Globus pallidus (tissue), 1 donor: ENCODE data around the gene MAP3K6.
"Not testable (repeated sequence)": the region's sequence is repeated elsewhere in the genome, so short reads cannot be mapped to it uniquely, and the experiment has no call there.

Experiments used
- DNase-seq: peaks from one replicate; pipeline ENCODE4 v3.0.0-alpha.2; 2015; ENCODE audit warnings: low spot score

Gene MAP3K6

GRCh38 chr1:27395441-27396195, 28.9 kb upstream of the MAP3K6 start:
- peak; percentile 54 for DNase-seq

GRCh38 chr1:27394925-27395324, 28.2 kb upstream of the MAP3K6 start:
- DNase-seq, result no peak

GRCh38 chr1:27394282-27394658, 27.5 kb upstream of the MAP3K6 start:
- DNase-seq, result no peak

GRCh38 chr1:27393641-27394281, 27.0 kb upstream of the MAP3K6 start:
- DNase-seq, result no peak

- no peak for DNase-seq
Measured at GRCh38 chr1:27392778-27393635, 26.2 kb upstream of the MAP3K6 start.

- peak; percentile 74 for DNase-seq
Measured at GRCh38 chr1:27392096-27392777, 25.5 kb upstream of the MAP3K6 start, which contains the start of gene GPR3. Gene GPR3 (plus strand): TSS chr1:27392622. CDS start chr1:27393799, 1,177 bp downstream.

GRCh38 chr1:27391511-27392095, 24.8 kb upstream of the MAP3K6 start:
- DNase-seq, result peak; percentile 44

- DNase-seq, result no peak
Measured at GRCh38 chr1:27388337-27389005, 21.7 kb upstream of the MAP3K6 start.

GRCh38 chr1:27384797-27385196, 18.0 kb upstream of the MAP3K6 start:
- not testable (repeated sequence) for DNase-seq

- no peak for DNase-seq
Measured at GRCh38 chr1:27383661-27384060, 16.9 kb upstream of the MAP3K6 start.

GRCh38 chr1:27383039-27383605, 16.4 kb upstream of the MAP3K6 start, which contains the start of gene CD164L2:
Gene CD164L2 (minus strand): TSS chr1:27383333. CDS start chr1:27383239, 94 bp downstream.
- no peak for DNase-seq

- DNase-seq, result no peak
Measured at GRCh38 chr1:27381969-27382762, 15.4 kb upstream of the MAP3K6 start.

- DNase-seq, result no peak
Measured at GRCh38 chr1:27380766-27381733, 14.3 kb upstream of the MAP3K6 start.

- no peak for DNase-seq
Measured at GRCh38 chr1:27380224-27380623, 13.5 kb upstream of the MAP3K6 start.

GRCh38 chr1:27379564-27380122, 12.9 kb upstream of the MAP3K6 start:
- DNase-seq, result no peak

- no peak for DNase-seq
Measured at GRCh38 chr1:27377760-27378495, 11.2 kb upstream of the MAP3K6 start.

- no peak for DNase-seq
Measured at GRCh38 chr1:27374362-27375086, 7.8 kb upstream of the MAP3K6 start, which contains the start of gene FCN3. Gene FCN3 (minus strand): TSS chr1:27374824. CDS start chr1:27374818, 6 bp downstream.
